Stimulated activated CD4-positive, alpha-beta T cell treated with anti-CD3 and anti-CD28 coated beads, Interleukin-4, amount 100 ng/mL, for 4 hours (primary cell): ENCODE results near the gene EPDR1.
A peak's percentile ranks its signal among the peaks of the same experiment; 100 is the strongest.

Source experiments
- DNase-seq, 2 experiments: peaks; one replicate each; pipeline ENCODE4 v3.0.0-alpha.2; 2020

The EPDR1 gene

GRCh38 chr7:37920305-37920848 is at the start of gene EPDR1:
TSS of gene EPDR1 (plus strand) at chr7:37920640. CDS start at chr7:37920940, 300 bp downstream.
- peak in 1 of 2 experiments; percentile 5 for DNase-seq

- DNase-seq = no peak
Observed at GRCh38 chr7:37882086-37882485, 38.4 kb upstream of the EPDR1 start.

- DNase-seq = no peak
Observed at GRCh38 chr7:37893359-37893758, 27.1 kb upstream of the EPDR1 start.

- DNase-seq = no peak
Observed at GRCh38 chr7:37894671-37895070, 25.8 kb upstream of the EPDR1 start.

GRCh38 chr7:37899712-37900247 is 20.7 kb upstream of the EPDR1 start:
- no peak for DNase-seq

- DNase-seq = no peak
Observed at GRCh38 chr7:37901236-37901827, 19.1 kb upstream of the EPDR1 start.

GRCh38 chr7:37901890-37902524 is 18.4 kb upstream of the EPDR1 start:
- DNase-seq = no peak

- no peak for DNase-seq
Observed at GRCh38 chr7:37908221-37908788, 12.1 kb upstream of the EPDR1 start.

- DNase-seq = no peak
Observed at GRCh38 chr7:37912756-37913155, 7.7 kb upstream of the EPDR1 start.

GRCh38 chr7:37915438-37915837 is 5.0 kb upstream of the EPDR1 start:
- DNase-seq = no peak

GRCh38 chr7:37916017-37916672 is 4.3 kb upstream of the EPDR1 start:
- no peak for DNase-seq

GRCh38 chr7:37916673-37917660 is 3.5 kb upstream of the EPDR1 start, which contains the start of gene SFRP4:
TSS of gene SFRP4 (minus strand) at chr7:37916817. CDS start at chr7:37916537, 280 bp downstream.
- DNase-seq = no peak

- no peak for DNase-seq
Observed at GRCh38 chr7:37918526-37918925, 1.9 kb upstream of the EPDR1 start.

GRCh38 chr7:37920849-37921805 is 687 bp downstream of the EPDR1 start:
- DNase-seq = no peak

- no peak for DNase-seq
Observed at GRCh38 chr7:37921876-37922275, 1.4 kb downstream of the EPDR1 start.

- DNase-seq = no peak
Observed at GRCh38 chr7:37923996-37924395, 3.6 kb downstream of the EPDR1 start.

GRCh38 chr7:37924491-37925041 is 4.1 kb downstream of the EPDR1 start:
- no peak for DNase-seq

GRCh38 chr7:37925620-37926019 is 5.2 kb downstream of the EPDR1 start:
- no peak for DNase-seq

GRCh38 chr7:37927773-37928444 is 7.5 kb downstream of the EPDR1 start:
- no peak for DNase-seq

GRCh38 chr7:37928878-37929277 is 8.4 kb downstream of the EPDR1 start:
- DNase-seq = no peak
